Endothelial cell of umbilical vein (primary cell): ENCODE measurements around the gene FAM186B.

Experiments
- EZH2 ChIP-seq: IDR thresholded peaks from 2 replicates; pipeline ENCODE4 v1.6.1; 2012; ENCODE audit warnings: borderline replicate concordance, low read depth, mild to moderate bottlenecking, moderate library complexity, low read length, inconsistent platforms; ENCODE audit not compliant: severe bottlenecking
- TF ChIP-seq, protein P1 (sequence below), 2 donors: IDR thresholded peaks; 1 replicate in 1 of 2; 2 replicates in 1 of 2; pipeline ENCODE4 v1.5.1; 2011; ENCODE audit warnings: low read length in 2 of 2, mild to moderate bottlenecking in 2 of 2, moderate library complexity in 2 of 2, control low read depth in 1 of 2, inconsistent platforms in 1 of 2, low read depth in 1 of 2; ENCODE audit not compliant: insufficient read depth in 1 of 2; ENCODE audit errors: extremely low read depth in 1 of 2

DNA sequence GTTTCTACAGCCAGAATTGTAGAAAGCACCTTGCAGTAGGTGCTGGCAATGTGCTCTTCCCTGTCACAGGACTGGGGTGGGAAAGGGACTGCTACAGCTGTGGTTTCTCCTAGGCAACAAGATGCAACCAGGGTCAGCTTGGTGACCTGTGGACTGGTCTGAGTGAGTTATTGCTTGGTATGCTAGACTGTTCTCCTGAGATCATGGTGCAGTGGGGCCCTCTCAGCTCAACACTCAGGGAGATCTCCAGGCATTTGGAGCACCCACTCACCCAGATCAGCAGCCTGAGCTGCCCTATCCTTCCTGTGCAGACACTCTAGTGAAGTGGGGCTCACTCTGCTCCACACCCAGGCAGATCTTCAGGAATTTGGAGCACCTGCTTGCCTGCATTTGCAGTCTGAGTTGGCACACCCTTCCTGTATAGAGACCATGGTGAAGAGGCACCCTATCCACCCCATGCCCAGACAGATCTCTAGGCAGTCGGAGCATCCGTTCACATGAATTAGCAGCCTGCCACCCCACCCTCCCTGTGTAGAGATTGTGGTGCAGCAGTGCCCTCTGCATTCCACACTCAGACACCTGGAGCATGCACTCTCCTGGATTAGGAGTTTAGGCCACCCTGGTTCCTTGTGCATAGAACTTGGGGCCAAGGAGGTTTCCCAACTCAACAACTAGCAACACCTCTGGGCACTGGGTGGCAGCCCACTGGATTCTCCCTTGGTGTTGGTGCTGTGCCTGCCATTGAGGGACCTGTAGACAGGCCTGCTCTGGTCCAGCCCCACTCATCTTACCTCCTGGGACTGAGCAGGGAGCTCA is 3.8 kb upstream of the FAM186B start:
- TF ChIP-seq, protein P1, sequence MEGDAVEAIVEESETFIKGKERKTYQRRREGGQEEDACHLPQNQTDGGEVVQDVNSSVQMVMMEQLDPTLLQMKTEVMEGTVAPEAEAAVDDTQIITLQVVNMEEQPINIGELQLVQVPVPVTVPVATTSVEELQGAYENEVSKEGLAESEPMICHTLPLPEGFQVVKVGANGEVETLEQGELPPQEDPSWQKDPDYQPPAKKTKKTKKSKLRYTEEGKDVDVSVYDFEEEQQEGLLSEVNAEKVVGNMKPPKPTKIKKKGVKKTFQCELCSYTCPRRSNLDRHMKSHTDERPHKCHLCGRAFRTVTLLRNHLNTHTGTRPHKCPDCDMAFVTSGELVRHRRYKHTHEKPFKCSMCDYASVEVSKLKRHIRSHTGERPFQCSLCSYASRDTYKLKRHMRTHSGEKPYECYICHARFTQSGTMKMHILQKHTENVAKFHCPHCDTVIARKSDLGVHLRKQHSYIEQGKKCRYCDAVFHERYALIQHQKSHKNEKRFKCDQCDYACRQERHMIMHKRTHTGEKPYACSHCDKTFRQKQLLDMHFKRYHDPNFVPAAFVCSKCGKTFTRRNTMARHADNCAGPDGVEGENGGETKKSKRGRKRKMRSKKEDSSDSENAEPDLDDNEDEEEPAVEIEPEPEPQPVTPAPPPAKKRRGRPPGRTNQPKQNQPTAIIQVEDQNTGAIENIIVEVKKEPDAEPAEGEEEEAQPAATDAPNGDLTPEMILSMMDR (IDR thresholded peaks at IDR 0.05; ENCODE audit: extremely low read depth in 1 of 2, insufficient read depth in 1 of 2, low read depth in 1 of 2, low read length in 2 of 2), result no peak
- TF ChIP-seq EZH2, result no peak
